Measurements from ENCODE around the gene PRSS3. TPM values are rescaled to one million over a fixed set of nuclear protein-coding genes. Genes with fewer than 3 reads are reported as not detected.
"Not testable (repeated sequence)": the region's sequence is repeated elsewhere in the genome, so short reads cannot be mapped to it uniquely, and the experiment has no call there.

The PRSS3 gene
- total RNA-seq, 2 experiments from 2014 or later = not detected

- intact Hi-C loops (cut with DNase I, micrococcal nuclease) = no loop called here
- no peak for DNase-seq
- peaks cover 4% of the 10 kb centered on the region for H3K27me3 Mint-ChIP-seq
Observed at GRCh38 chr9:33786681-33787080, 8.7 kb upstream of the PRSS3 start.

GRCh38 chr9:33787839-33788238 lies 7.5 kb upstream of the PRSS3 start:
- H3K36me3 ChIP-seq (ENCODE audit: insufficient read depth, low read length) = no peaks in the 10 kb centered on the region
- no peak overlapping the region for H3K27ac ChIP-seq (ENCODE audit: low read depth in 1 of 2, low read length in 2 of 2)
- H3K4me3 ChIP-seq (ENCODE audit: low read length) = no peak overlapping the region
- no peak for TF ChIP-seq CTCF (IDR thresholded peaks at IDR 0.05)
- intact Hi-C loops (cut with DNase I, micrococcal nuclease) = no loop called here
- H3K9me3 ChIP-seq (ENCODE audit: control insufficient read depth in 1 of 2, insufficient read depth in 1 of 2, low read length in 2 of 2) = no peaks in the 10 kb centered on the region
- H3K27me3 Mint-ChIP-seq = peaks cover 4% of the 10 kb centered on the region
- no peak overlapping the region for H3K27ac Mint-ChIP-seq
- H3K36me3 Mint-ChIP-seq (ENCODE audit: low read depth) = no peaks in the 10 kb centered on the region
- H3K4me3 Mint-ChIP-seq = no peak overlapping the region
- ATAC-seq (ENCODE audit: poor library complexity) (no peak), DNase-seq (no peak)
- H3K9me3 Mint-ChIP-seq = no peaks in the 10 kb centered on the region
- POLR2A ChIA-PET = no interaction called here
- H3K27me3 ChIP-seq (ENCODE audit: control insufficient read depth in 1 of 2, insufficient read depth in 2 of 2, low read length in 2 of 2) = peaks cover 0 to 3% of the 10 kb centered on the region in 2 experiments
- no peaks in the 10 kb centered on the region for H3K4me1 ChIP-seq (ENCODE audit: insufficient read depth, low read length)
- H3K4me1 Mint-ChIP-seq (ENCODE audit: low read depth) = no peaks in the 10 kb centered on the region
- CTCF ChIA-PET = interaction anchor here (1.2 kb wide), 1 partner anchor 9 kb away, joined by 5 read pairs; no protein-coding TSS in a partner anchor

More at GRCh38 chr9:33786681-33787080, 8.7 kb upstream of the PRSS3 start:
- ChIA-PET POLR2A (no interaction called here), CTCF (no interaction called here)
- Histone ChIP-seq H3K4me3 (ENCODE audit: low read length) (no peak overlapping the region), H3K9me3 (ENCODE audit: control insufficient read depth in 1 of 2, insufficient read depth in 1 of 2, low read length in 2 of 2) (no peaks in the 10 kb centered on the region), H3K27ac (ENCODE audit: low read depth in 1 of 2, low read length in 2 of 2) (no peak overlapping the region), H3K4me1 (ENCODE audit: insufficient read depth, low read length) (no peaks in the 10 kb centered on the region), H3K27me3 (ENCODE audit: control insufficient read depth in 1 of 2, insufficient read depth in 2 of 2, low read length in 2 of 2) (peaks cover 0 to 3% of the 10 kb centered on the region in 2 experiments), H3K36me3 (ENCODE audit: insufficient read depth, low read length) (no peaks in the 10 kb centered on the region)
- H3K9me3 Mint-ChIP-seq = no peaks in the 10 kb centered on the region
- H3K36me3 Mint-ChIP-seq (ENCODE audit: low read depth) = no peaks in the 10 kb centered on the region
- no peak overlapping the region for H3K27ac Mint-ChIP-seq
- H3K4me1 Mint-ChIP-seq (ENCODE audit: low read depth) = no peaks in the 10 kb centered on the region
- no peak overlapping the region for H3K4me3 Mint-ChIP-seq
- no peak for ATAC-seq (ENCODE audit: poor library complexity)
- TF ChIP-seq CTCF (IDR thresholded peaks at IDR 0.05) = no peak

- H3K4me3 ChIP-seq (ENCODE audit: low read length); H3K27me3 Mint-ChIP-seq; H3K36me3 ChIP-seq (ENCODE audit: insufficient read depth, low read length); ATAC-seq (ENCODE audit: poor library complexity); POLR2A ChIA-PET; H3K27me3 ChIP-seq (ENCODE audit: control insufficient read depth in 1 of 2, insufficient read depth in 2 of 2, low read length in 2 of 2); H3K4me1 Mint-ChIP-seq (ENCODE audit: low read depth); intact Hi-C loops (cut with DNase I, micrococcal nuclease); H3K4me3 Mint-ChIP-seq; H3K9me3 ChIP-seq (ENCODE audit: control insufficient read depth in 1 of 2, insufficient read depth in 1 of 2, low read length in 2 of 2); H3K36me3 Mint-ChIP-seq (ENCODE audit: low read depth); H3K9me3 Mint-ChIP-seq; H3K4me1 ChIP-seq (ENCODE audit: insufficient read depth, low read length); H3K27ac ChIP-seq (ENCODE audit: low read depth in 1 of 2, low read length in 2 of 2); H3K27ac Mint-ChIP-seq; DNase-seq; CTCF ChIA-PET: not testable (repeated sequence)
Observed at GRCh38 chr9:33789429-33789828, 5.9 kb upstream of the PRSS3 start.

GRCh38 chr9:33791117-33791516 lies 4.2 kb upstream of the PRSS3 start:
- POLR2A ChIA-PET = no interaction called here
- TF ChIP-seq CTCF (IDR thresholded peaks at IDR 0.05) = no peak
- intact Hi-C loops (cut with DNase I, micrococcal nuclease) = no loop called here
- Mint-ChIP-seq H3K27me3 (peaks cover 4% of the 10 kb centered on the region), H3K4me1 (ENCODE audit: low read depth) (no peaks in the 10 kb centered on the region), H3K4me3 (no peak overlapping the region), H3K36me3 (ENCODE audit: low read depth) (no peaks in the 10 kb centered on the region), H3K27ac (no peak overlapping the region), H3K9me3 (no peaks in the 10 kb centered on the region)
- CTCF ChIA-PET = interaction anchor here (2.6 kb wide), 1 partner anchor 12 kb away, joined by 9 read pairs; no protein-coding TSS in a partner anchor
- Histone ChIP-seq H3K9me3 (ENCODE audit: control insufficient read depth in 1 of 2, insufficient read depth in 1 of 2, low read length in 2 of 2) (no peaks in the 10 kb centered on the region), H3K4me1 (ENCODE audit: insufficient read depth, low read length) (no peaks in the 10 kb centered on the region), H3K4me3 (ENCODE audit: low read length) (no peak overlapping the region), H3K27ac (ENCODE audit: low read depth in 1 of 2, low read length in 2 of 2) (no peak overlapping the region), H3K27me3 (ENCODE audit: control insufficient read depth in 1 of 2, insufficient read depth in 2 of 2, low read length in 2 of 2) (peaks cover 0 to 3% of the 10 kb centered on the region in 2 experiments), H3K36me3 (ENCODE audit: insufficient read depth, low read length) (no peaks in the 10 kb centered on the region)
- ATAC-seq (ENCODE audit: poor library complexity) (no peak), DNase-seq (no peak)

- H3K4me1 Mint-ChIP-seq (ENCODE audit: low read depth) = not testable (repeated sequence)
Observed at GRCh38 chr9:33793496-33793895, 1.9 kb upstream of the PRSS3 start.

More at GRCh38 chr9:33793496-33793895, 1.9 kb upstream of the PRSS3 start:
- H3K9me3 ChIP-seq (ENCODE audit: control insufficient read depth in 1 of 2, insufficient read depth in 1 of 2, low read length in 2 of 2); H3K4me3 Mint-ChIP-seq; H3K36me3 Mint-ChIP-seq (ENCODE audit: low read depth); H3K4me3 ChIP-seq (ENCODE audit: low read length); intact Hi-C loops (cut with DNase I, micrococcal nuclease); DNase-seq; H3K27me3 ChIP-seq (ENCODE audit: control insufficient read depth in 1 of 2, insufficient read depth in 2 of 2, low read length in 2 of 2); H3K36me3 ChIP-seq (ENCODE audit: insufficient read depth, low read length); ATAC-seq (ENCODE audit: poor library complexity); CTCF ChIA-PET; H3K27ac Mint-ChIP-seq; H3K4me1 ChIP-seq (ENCODE audit: insufficient read depth, low read length); H3K27ac ChIP-seq (ENCODE audit: low read depth in 1 of 2, low read length in 2 of 2); H3K9me3 Mint-ChIP-seq; POLR2A ChIA-PET: not testable (repeated sequence)
- H3K27me3 Mint-ChIP-seq = peaks cover 20% of the 10 kb centered on the region
